ENCODE measurements around the gene CCNA2.

CCNA2 gene

GRCh38 chr4:121806411-121806810 lies 17.3 kb downstream of the CCNA2 start:
- no peak for DNase-seq (ENCODE audit: low spot score)
- no peak for FAIRE-seq

- DNase-seq (ENCODE audit: low spot score) (no peak), FAIRE-seq (no peak)
Observed at GRCh38 chr4:121801715-121802075, 22.0 kb downstream of the CCNA2 start.

DNA sequence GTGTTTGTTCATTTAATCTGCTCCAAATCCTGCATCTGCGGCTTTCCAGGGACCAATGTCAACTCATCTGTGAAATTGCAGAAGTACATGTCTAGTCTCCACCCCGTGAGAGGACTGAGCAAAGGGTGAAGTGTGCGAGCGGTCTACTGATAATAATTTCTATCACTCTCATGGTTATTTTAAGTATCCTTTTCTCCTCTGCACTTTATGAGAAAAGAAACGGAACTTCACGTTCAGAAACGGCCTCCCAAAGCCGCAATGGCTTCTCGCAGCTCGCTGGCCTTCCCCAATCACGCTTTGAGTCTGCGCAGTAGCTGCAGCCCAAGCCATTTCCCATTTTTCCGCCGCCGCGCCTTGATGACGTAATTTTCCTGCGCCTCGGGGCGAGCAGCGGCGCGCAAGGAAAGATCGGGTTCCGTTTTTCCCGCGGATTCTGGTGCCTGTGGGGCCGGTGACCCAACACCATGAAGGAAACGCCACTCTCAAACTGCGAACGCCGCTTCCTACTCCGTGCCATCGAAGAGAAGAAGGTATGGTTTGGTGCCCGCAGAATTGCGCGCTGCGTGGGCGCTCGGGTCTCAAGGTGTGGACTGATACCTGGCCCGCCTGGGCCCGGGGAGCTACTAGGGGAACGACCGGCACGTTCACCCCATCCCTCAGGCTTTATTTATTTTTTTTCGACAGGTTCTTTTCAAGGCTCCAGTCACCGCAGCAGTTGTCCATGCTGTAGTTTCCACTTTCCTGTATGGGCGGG lies 22.5 kb downstream of the CCNA2 start, which contains the start of gene EXOSC9:
EXOSC9 (plus strand) TSS at position 363 of the 754 bp plus-strand sequence; CDS start at position 465, 102 bp downstream.
- FAIRE-seq (peak; percentile 65), DNase-seq (ENCODE audit: low spot score) (peak; percentile 93)

DNA sequence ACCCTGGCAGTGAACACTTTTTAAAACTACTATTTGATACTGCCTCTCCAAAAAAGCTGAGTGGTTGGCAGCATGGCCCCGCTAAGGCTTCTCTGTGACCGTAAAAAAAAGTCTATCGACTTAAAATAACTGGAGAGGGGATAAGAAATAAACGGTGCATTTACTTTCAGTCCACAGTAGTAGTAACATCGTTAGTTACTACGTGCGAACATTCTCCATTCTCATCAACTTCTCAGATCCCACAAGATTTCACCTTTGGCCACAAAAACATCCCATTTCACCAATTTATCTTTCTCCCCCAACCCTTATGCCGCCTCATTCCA lies 23.1 kb downstream of the CCNA2 start:
- no peak for FAIRE-seq
- no peak for DNase-seq (ENCODE audit: low spot score)

GRCh38 chr4:121799867-121800501 lies 23.7 kb downstream of the CCNA2 start:
- DNase-seq (ENCODE audit: low spot score) (no peak), FAIRE-seq (no peak)

- DNase-seq (ENCODE audit: low spot score): no peak
- no peak for FAIRE-seq
Observed at GRCh38 chr4:121799208-121799823, 24.4 kb downstream of the CCNA2 start.

DNA sequence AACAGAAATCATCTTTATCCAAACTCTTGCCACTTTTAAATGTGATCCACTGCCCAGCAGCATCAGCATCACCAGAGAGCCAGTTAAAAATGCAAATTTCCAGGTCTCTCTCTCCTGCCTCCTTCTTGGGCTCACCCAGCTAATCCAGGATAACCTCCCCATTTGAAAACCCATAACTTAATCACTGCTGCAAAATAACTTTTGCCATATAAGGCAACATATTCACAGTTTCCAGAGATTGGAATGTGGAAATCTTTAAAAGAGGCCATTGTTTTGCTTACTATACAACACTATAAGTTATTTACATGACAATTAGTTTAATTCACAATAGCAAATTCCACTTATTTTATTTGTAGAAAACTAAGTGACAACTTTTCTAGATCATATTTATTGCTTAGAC lies 27.4 kb downstream of the CCNA2 start:
- FAIRE-seq: no peak

DNA sequence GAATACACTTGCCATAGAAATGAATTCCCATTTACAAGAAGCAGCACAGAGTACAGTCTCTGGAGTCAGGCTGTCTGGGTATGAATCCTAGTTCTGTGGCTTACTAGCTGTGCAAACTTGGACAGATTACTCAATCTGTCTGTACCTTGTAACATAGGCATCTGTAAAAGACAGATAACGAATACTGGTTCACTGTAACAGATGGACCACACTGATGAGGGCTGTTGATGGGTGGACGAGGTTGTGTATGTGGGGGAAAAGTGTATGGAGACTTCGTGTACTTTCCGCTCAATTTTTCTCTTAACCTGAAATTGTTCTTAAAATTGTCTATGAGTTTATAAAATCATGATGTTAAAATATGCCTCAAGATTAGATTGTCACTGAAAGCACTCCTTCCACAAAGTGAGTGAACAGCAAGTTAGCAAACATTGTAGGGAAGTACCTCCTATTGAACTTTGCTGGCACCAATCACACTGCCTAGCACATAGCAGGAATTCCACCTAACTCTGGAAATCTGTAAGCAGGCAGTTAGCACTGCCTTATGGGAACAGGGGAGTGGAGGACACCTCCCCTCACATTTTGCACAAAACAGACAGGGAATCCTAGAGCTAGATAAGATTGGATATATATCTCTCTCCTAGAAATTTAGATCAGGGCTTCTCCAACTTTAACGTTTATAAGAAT lies 29.0 kb downstream of the CCNA2 start:
- no peak for DNase-seq (ENCODE audit: low spot score)
- no peak for FAIRE-seq

More for the DNA sequence above, 27.4 kb downstream of the CCNA2 start:
- DNase-seq (ENCODE audit: low spot score): no peak

- DNase-seq (ENCODE audit: low spot score): no peak
- FAIRE-seq: no peak
Observed at GRCh38 chr4:121792966-121793365, 30.7 kb downstream of the CCNA2 start.

DNA sequence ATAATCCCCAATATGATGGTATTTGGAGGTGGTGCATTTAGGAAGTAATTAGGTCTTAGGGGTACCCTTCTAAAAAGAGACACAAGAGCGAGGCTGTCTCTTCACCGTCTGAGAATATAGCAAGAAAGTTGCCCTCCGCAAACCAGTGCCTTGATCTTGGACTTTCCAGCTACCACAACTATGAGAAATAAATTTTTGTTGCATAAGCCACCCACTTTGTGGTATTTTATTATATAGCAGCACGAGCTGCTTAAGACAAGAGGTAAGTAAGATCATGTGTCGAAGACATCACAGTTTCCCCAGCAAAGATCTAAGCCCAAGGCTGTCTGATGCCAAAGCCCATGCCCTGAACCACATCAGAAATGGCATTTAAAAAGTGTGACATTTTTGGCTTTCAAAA lies 32.2 kb downstream of the CCNA2 start:
- peak; percentile 46 for DNase-seq (ENCODE audit: low spot score)

GRCh38 chr4:121790976-121791375 lies 32.7 kb downstream of the CCNA2 start:
- DNase-seq (ENCODE audit: low spot score): no peak
- no peak for FAIRE-seq

More for the DNA sequence above, 32.2 kb downstream of the CCNA2 start:
- FAIRE-seq: no peak

DNA sequence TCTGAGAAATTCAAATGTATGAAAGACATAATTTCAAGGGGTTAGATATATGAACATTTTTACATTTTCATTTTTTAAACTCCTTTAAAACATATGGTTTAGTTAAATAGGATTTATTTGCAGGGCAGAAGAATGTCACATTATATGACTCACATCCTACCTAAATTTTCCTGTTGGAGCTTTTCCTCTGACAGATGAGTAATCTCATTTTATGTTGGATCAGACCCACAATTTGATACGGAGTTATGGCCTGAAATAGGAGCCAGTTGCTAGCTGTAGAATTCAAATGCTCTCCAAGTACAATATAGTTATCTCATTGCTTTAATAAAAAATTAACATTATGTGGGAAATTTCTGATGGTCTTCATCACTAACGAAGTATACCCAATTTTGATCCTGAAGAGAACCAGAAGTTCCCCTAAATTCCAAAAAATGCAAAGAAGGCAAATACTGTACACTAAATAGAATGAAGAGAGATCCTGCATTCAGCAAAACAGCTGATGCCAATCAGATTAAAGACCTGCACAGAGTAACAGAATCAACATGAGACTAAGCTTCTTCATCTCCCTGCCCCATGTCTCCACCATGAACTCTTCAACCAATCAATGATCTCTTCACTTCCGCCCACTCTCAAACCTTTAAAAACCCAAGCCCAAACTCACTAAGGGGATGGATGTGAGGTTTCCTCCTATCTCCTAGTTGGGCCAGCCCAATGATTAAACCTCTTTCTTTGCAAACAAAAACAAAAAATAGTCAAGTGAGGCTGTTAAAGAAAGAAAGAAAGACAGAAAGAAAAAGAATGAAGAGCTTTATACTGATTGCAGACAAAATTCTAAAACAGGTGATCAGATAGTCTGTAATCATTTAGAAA lies 33.5 kb downstream of the CCNA2 start:
- DNase-seq (ENCODE audit: low spot score) (peak; percentile 30), FAIRE-seq (no peak)

GRCh38 chr4:121789455-121789854 lies 34.2 kb downstream of the CCNA2 start:
- FAIRE-seq (no peak), DNase-seq (ENCODE audit: low spot score) (no peak)

DNA sequence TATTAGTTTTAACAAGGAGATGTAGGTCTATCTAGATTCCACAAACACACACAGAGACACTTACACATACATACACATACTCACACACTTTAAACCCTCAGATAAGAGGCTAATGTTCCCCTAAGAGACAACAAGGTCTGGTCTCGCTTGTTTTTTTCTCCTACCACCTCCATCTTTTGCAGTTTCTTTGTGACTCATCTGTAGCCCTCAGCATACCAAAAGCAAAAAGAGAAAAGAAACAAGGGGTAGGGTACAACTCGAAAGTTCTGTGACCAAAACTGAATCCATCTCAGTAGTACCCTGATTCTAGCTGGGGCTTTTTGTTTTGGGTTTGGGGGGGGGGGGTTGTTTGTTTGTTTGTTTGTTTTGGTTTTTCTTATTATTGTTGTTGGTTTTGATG lies 34.8 kb downstream of the CCNA2 start:
- FAIRE-seq (no peak), DNase-seq (ENCODE audit: low spot score) (no peak)

GRCh38 chr4:121786221-121786620 lies 37.5 kb downstream of the CCNA2 start:
- FAIRE-seq (no peak), DNase-seq (ENCODE audit: low spot score) (no peak)

DNA sequence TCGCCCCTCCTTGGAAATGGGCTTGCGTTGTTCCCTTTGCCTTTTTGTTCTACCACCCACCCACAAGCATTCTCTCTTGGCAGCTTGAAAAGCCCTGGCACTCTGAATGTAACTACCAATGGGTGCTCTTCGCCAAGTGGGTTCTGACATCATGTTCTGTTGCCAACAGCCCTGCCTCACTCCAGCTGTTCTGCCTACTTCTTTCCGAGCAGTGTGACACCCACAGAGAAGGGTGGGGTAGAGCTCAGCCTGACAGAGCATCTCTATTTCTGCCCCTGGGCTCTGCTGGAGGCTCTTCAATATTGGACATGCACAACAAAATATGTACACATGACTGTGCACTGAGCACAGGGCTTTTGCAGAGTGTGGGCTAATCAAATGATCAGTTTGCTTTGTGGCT lies 38.2 kb downstream of the CCNA2 start:
- no peak for FAIRE-seq
- DNase-seq (ENCODE audit: low spot score): peak; percentile 24

- FAIRE-seq (no peak), DNase-seq (ENCODE audit: low spot score) (peak; percentile 75)
Observed at GRCh38 chr4:121784975-121785374, 38.7 kb downstream of the CCNA2 start.

- DNase-seq (ENCODE audit: low spot score): no peak
- FAIRE-seq: no peak
Observed at GRCh38 chr4:121784401-121784800, 39.3 kb downstream of the CCNA2 start.

GRCh38 chr4:121783210-121783609 lies 40.5 kb downstream of the CCNA2 start:
- no peak for FAIRE-seq
- no peak for DNase-seq (ENCODE audit: low spot score)

DNA sequence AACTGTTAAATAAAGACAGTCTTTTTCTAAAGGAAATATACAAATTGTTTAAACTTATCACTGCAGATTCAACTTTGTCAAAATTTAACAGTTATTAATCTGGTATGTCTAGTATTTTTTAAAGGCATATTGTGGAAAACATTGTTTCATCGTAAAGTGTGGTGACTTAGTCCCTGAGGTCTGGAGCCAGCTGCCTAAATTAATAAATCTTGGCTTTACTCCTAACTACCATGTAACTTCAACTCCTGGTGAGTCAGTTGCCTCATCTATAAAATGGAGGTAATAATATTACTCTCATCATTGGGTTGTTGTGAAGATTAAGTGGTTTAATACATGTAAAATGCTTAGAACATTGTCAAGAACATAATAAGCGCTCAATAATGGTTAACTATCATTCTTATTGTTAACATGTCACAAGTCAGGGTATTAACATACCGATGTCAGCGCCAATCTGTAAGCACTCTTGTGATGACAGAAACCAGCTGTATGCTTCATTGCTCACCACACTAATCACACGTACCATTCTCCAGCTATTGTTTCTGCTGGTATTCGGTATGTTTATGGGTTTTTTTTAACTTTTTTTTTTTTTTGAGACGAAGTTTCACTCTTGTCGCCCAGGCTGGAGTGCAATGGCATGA lies 44.6 kb downstream of the CCNA2 start:
- no peak for DNase-seq (ENCODE audit: low spot score)
- no peak for FAIRE-seq

DNA sequence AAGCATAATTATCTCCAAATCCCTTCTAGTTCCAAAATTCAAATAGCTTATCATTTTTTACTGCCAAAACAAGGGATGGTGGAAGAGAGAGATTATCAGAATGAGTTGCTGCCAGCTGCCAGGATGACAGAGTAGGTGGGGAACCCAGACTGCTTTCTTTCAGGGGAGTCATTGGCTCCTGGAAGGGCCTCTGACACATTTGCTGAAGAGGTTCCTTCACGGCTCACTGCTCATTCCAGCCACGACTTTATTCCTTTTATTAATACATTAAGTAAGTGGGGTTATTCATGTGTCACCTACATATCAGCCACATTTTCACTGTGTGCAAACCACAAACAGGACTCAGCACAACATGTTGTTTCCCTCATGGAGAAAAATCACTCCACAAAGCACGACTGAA lies 46.1 kb downstream of the CCNA2 start:
- no peak for DNase-seq (ENCODE audit: low spot score)
- FAIRE-seq: no peak

All from urothelium cell line (cell line).